ENCODE results near the gene AUH.
"Not testable (repeated sequence)": the region's sequence is repeated elsewhere in the genome, so short reads cannot be mapped to it uniquely, and the experiment has no call there.

The AUH gene

GRCh38 chr9:91202736-91203283 is 158.9 kb downstream of the AUH start:
- no peak for DNase-seq

- no peak for DNase-seq
Observed at GRCh38 chr9:91200692-91201336, 160.9 kb downstream of the AUH start.

- DNase-seq, result no peak
Observed at GRCh38 chr9:91199739-91200497, 161.8 kb downstream of the AUH start.

GRCh38 chr9:91198881-91199280 is 162.8 kb downstream of the AUH start:
- not testable (repeated sequence) for DNase-seq

GRCh38 chr9:91198405-91198804 is 163.3 kb downstream of the AUH start:
- DNase-seq, result no peak

GRCh38 chr9:91197232-91198181 is 164.2 kb downstream of the AUH start:
- no peak for DNase-seq

GRCh38 chr9:91196103-91196950 is 165.4 kb downstream of the AUH start:
- DNase-seq, result no peak

- DNase-seq, result no peak
Observed at GRCh38 chr9:91195372-91196012, 166.2 kb downstream of the AUH start.

- DNase-seq, result peak in 4 of 5 experiments; percentile 22 to 98 (median 68)
Observed at GRCh38 chr9:91193658-91194391, 167.9 kb downstream of the AUH start.

- DNase-seq, result peak in 3 of 5 experiments; percentile 23 to 97 (median 59)
Observed at GRCh38 chr9:91193087-91193657, 168.5 kb downstream of the AUH start.

- peak in 1 of 5 experiments; percentile 55 for DNase-seq
Observed at GRCh38 chr9:91192381-91193086, 169.2 kb downstream of the AUH start.

- peak in 1 of 5 experiments; percentile 50 for DNase-seq
Observed at GRCh38 chr9:91191411-91192380, 170.0 kb downstream of the AUH start.

GRCh38 chr9:91190062-91190461 is 171.7 kb downstream of the AUH start:
- no peak for DNase-seq

- no peak for DNase-seq
Observed at GRCh38 chr9:91188719-91189590, 172.8 kb downstream of the AUH start.

GRCh38 chr9:91187965-91188344 is 173.8 kb downstream of the AUH start:
- no peak for DNase-seq

- no peak for DNase-seq
Observed at GRCh38 chr9:91187311-91187964, 174.3 kb downstream of the AUH start.

All from T-helper 2 cell (primary cell).